GM04504 (cell line): ENCODE measurements around the gene UXS1.
A peak's percentile ranks its signal among the peaks of the same experiment; 100 is the strongest.

Source experiments
- DNase-seq: peaks from one replicate; pipeline ENCODE4 v3.0.0-alpha.2; 2012; ENCODE audit warnings: low read depth

UXS1 gene

GRCh38 chr2:106130251-106130998, 63.7 kb downstream of the UXS1 start:
- DNase-seq, result no peak

GRCh38 chr2:106129592-106129991, 64.5 kb downstream of the UXS1 start:
- DNase-seq, result no peak

GRCh38 chr2:106129150-106129549, 65.0 kb downstream of the UXS1 start:
- no peak for DNase-seq

GRCh38 chr2:106127776-106128268, 66.3 kb downstream of the UXS1 start:
- DNase-seq, result no peak

- no peak for DNase-seq
Observed at GRCh38 chr2:106127282-106127771, 66.8 kb downstream of the UXS1 start.

GRCh38 chr2:106126705-106127281, 67.3 kb downstream of the UXS1 start:
- DNase-seq, result no peak

GRCh38 chr2:106126295-106126694, 67.8 kb downstream of the UXS1 start:
- no peak for DNase-seq

- no peak for DNase-seq
Observed at GRCh38 chr2:106124905-106125549, 69.1 kb downstream of the UXS1 start.

- DNase-seq, result no peak
Observed at GRCh38 chr2:106124106-106124756, 69.9 kb downstream of the UXS1 start.

GRCh38 chr2:106122157-106122556, 71.9 kb downstream of the UXS1 start:
- DNase-seq, result no peak

- no peak for DNase-seq
Observed at GRCh38 chr2:106120432-106120831, 73.7 kb downstream of the UXS1 start.

GRCh38 chr2:106119074-106119473, 75.0 kb downstream of the UXS1 start:
- DNase-seq, result no peak

GRCh38 chr2:106117882-106118684, 76.0 kb downstream of the UXS1 start:
- DNase-seq, result no peak

GRCh38 chr2:106117347-106117746, 76.8 kb downstream of the UXS1 start:
- no peak for DNase-seq

- no peak for DNase-seq
Observed at GRCh38 chr2:106116248-106116647, 77.9 kb downstream of the UXS1 start.

- no peak for DNase-seq
Observed at GRCh38 chr2:106115665-106116064, 78.4 kb downstream of the UXS1 start.

- peak; percentile 57 for DNase-seq
Observed at GRCh38 chr2:106115250-106115649, 78.9 kb downstream of the UXS1 start.

- DNase-seq, result no peak
Observed at GRCh38 chr2:106114166-106114565, 79.9 kb downstream of the UXS1 start.

- DNase-seq, result no peak
Observed at GRCh38 chr2:106113361-106113966, 80.6 kb downstream of the UXS1 start.

GRCh38 chr2:106111882-106112571, 82.1 kb downstream of the UXS1 start:
- no peak for DNase-seq
